Neutrophil (primary cell): ENCODE results near the gene TPO.
"Not testable (repeated sequence)": the region's sequence is repeated elsewhere in the genome, so short reads cannot be mapped to it uniquely, and the experiment has no call there.

ENCODE experiments used
- H3K27ac ChIP-seq: fragments of 200-600 bp; sonication (generic); 2 replicates; pipeline ENCODE4 v1.5.1; 2016; ENCODE audit warnings: mild to moderate bottlenecking, moderate library complexity
- H3K27me3 ChIP-seq: fragments of 200-600 bp; sonication (generic); 2 replicates; pipeline ENCODE4 v1.6.0; 2016; ENCODE audit warnings: mild to moderate bottlenecking
- H3K36me3 ChIP-seq: fragments of 200-600 bp; sonication (generic); 2 replicates; pipeline ENCODE4 v1.5.1; 2017
- H3K4me1 ChIP-seq, 2 experiments: fragments of 200-600 bp in 1 of 2; sonication (generic) in 1 of 2; 1 replicate in 1 of 2; 2 replicates in 1 of 2; pipeline versions ENCODE4 v1.5.1 to v1.6.1; 2013 to 2016; ENCODE audit warnings: low read depth in 1 of 2, low read length in 1 of 2, mild to moderate bottlenecking in 1 of 2, moderate library complexity in 1 of 2; ENCODE audit not compliant: control insufficient read depth in 1 of 2, insufficient read depth in 1 of 2
- H3K4me3 ChIP-seq, 2 experiments: fragments of 200-600 bp in 1 of 2; sonication (generic) in 1 of 2; 1 replicate in 1 of 2; 2 replicates in 1 of 2; pipeline ENCODE4 v1.5.1; 2013 to 2016; ENCODE audit warnings: low read depth in 1 of 2, low read length in 1 of 2, mild to moderate bottlenecking in 1 of 2, moderate library complexity in 1 of 2
- H3K9me3 ChIP-seq: fragments of 200-600 bp; sonication (generic); 2 replicates; pipeline ENCODE4 v1.5.1; 2016
- CTCF ChIP-seq: fragments of 200-600 bp; sonication (generic); IDR thresholded peaks from 2 replicates; pipeline ENCODE4 v1.5.1; 2016; ENCODE audit warnings: antibody characterized with exemption

The TPO gene

GRCh38 chr2:1488851-1489250, 75.6 kb downstream of the TPO start:
- H3K36me3 ChIP-seq: no peaks in the 10 kb centered on the region
- H3K4me1 ChIP-seq: no peaks in the 10 kb centered on the region
- H3K27ac ChIP-seq: no peak overlapping the region
- TF ChIP-seq CTCF: no peak
- H3K4me3 ChIP-seq: no peak overlapping the region
- no peaks in the 10 kb centered on the region for H3K27me3 ChIP-seq
- no peaks in the 10 kb centered on the region for H3K9me3 ChIP-seq

- TF ChIP-seq CTCF: no peak
- H3K27me3 ChIP-seq: no peaks in the 10 kb centered on the region
- H3K27ac ChIP-seq: no peak overlapping the region
- no peaks in the 10 kb centered on the region for H3K9me3 ChIP-seq
- H3K4me1 ChIP-seq: no peaks in the 10 kb centered on the region
- no peak overlapping the region for H3K4me3 ChIP-seq
- H3K36me3 ChIP-seq: no peaks in the 10 kb centered on the region
Observed at GRCh38 chr2:1489486-1489885, 76.2 kb downstream of the TPO start.

- not testable (repeated sequence) for H3K4me3 ChIP-seq, H3K27me3 ChIP-seq, H3K4me1 ChIP-seq, H3K27ac ChIP-seq, H3K9me3 ChIP-seq, H3K36me3 ChIP-seq
Observed at GRCh38 chr2:1490381-1490780, 77.1 kb downstream of the TPO start.

- H3K27me3 ChIP-seq: no peaks in the 10 kb centered on the region
Observed at GRCh38 chr2:1491751-1492150, 78.5 kb downstream of the TPO start.

GRCh38 chr2:1492231-1492630, 79.0 kb downstream of the TPO start:
- not testable (repeated sequence) for H3K4me3 ChIP-seq, H3K9me3 ChIP-seq, H3K27me3 ChIP-seq, H3K4me1 ChIP-seq, H3K36me3 ChIP-seq, H3K27ac ChIP-seq

More at GRCh38 chr2:1491751-1492150, 78.5 kb downstream of the TPO start:
- Histone ChIP-seq H3K4me1 (no peaks in the 10 kb centered on the region), H3K9me3 (no peaks in the 10 kb centered on the region), H3K27ac (no peak overlapping the region), H3K4me3 (no peak overlapping the region), H3K36me3 (no peaks in the 10 kb centered on the region)
- no peak for TF ChIP-seq CTCF

- no peak overlapping the region for H3K4me3 ChIP-seq
- H3K36me3 ChIP-seq: no peaks in the 10 kb centered on the region
- H3K9me3 ChIP-seq: no peaks in the 10 kb centered on the region
- H3K4me1 ChIP-seq: no peaks in the 10 kb centered on the region
- no peak for TF ChIP-seq CTCF
- H3K27ac ChIP-seq: no peak overlapping the region
- H3K27me3 ChIP-seq: no peaks in the 10 kb centered on the region
Observed at GRCh38 chr2:1492711-1493430, 79.6 kb downstream of the TPO start.
